HEK293T (cell line): ENCODE measurements around the gene PTGES3.

Source experiments
- CTCF ChIA-PET: fragments of 350-600 bp; formaldehyde crosslinking; extraction: SDS; loops from one replicate; lab custom pipeline; 2021; ENCODE audit warnings: antibody characterized with exemption, inconsistent platforms; lab: Yijun Ruan, JAX
- POLR2A ChIA-PET: fragments of 350-600 bp; formaldehyde crosslinking; extraction: SDS; loops from one replicate; lab custom pipeline; 2020; ENCODE audit warnings: antibody characterized with exemption, inconsistent platforms; lab: Yijun Ruan, JAX
- DNase-seq: peaks from one replicate; pipeline ENCODE4 v3.0.0; 2012; ENCODE audit warnings: mixed read lengths; ENCODE audit errors: extremely low spot score
- ARNT ChIP-seq: fragments of 450-650 bp; IDR thresholded peaks from 2 replicates; pipeline ENCODE4 v1.6.1; 2017; ENCODE audit warnings: mild to moderate bottlenecking
- BHLHE40 ChIP-seq: fragments of 450-650 bp; IDR thresholded peaks from 2 replicates; pipeline ENCODE4 v1.6.1; 2016; ENCODE audit warnings: mild to moderate bottlenecking, moderate library complexity, borderline replicate concordance
- CTBP1 ChIP-seq: fragments of 450-650 bp; IDR thresholded peaks from 2 replicates; pipeline ENCODE4 v1.6.1; 2016; ENCODE audit warnings: borderline replicate concordance
- ELF4 ChIP-seq: fragments of 450-650 bp; IDR thresholded peaks from 2 replicates; pipeline ENCODE4 v1.6.1; 2017; ENCODE audit warnings: antibody characterized with exemption
- FOXA1 ChIP-seq: fragments of 450-650 bp; IDR thresholded peaks from 2 replicates; pipeline ENCODE4 v1.6.1; 2016; ENCODE audit warnings: mild to moderate bottlenecking
- FOXK2 ChIP-seq: fragments of 450-650 bp; IDR thresholded peaks from 2 replicates; pipeline ENCODE4 v1.6.1; 2016; ENCODE audit warnings: mild to moderate bottlenecking
- FOXM1 ChIP-seq: fragments of 450-650 bp; IDR thresholded peaks from 2 replicates; pipeline ENCODE4 v1.6.1; 2017; ENCODE audit warnings: mild to moderate bottlenecking, borderline replicate concordance
- HDGF ChIP-seq: fragments of 450-650 bp; IDR thresholded peaks from 2 replicates; pipeline ENCODE4 v1.6.1; 2017; ENCODE audit warnings: antibody characterized with exemption, borderline replicate concordance
- L3MBTL2 ChIP-seq: fragments of 450-650 bp; conservative IDR thresholded peaks from 2 replicates; pipeline ENCODE4 v1.6.1; 2016; ENCODE audit warnings: mild to moderate bottlenecking
- LEF1 ChIP-seq: fragments of 450-650 bp; IDR thresholded peaks from 2 replicates; pipeline ENCODE4 v1.6.1; 2017; ENCODE audit warnings: mild to moderate bottlenecking, borderline replicate concordance
- NFRKB ChIP-seq: fragments of 450-650 bp; IDR thresholded peaks from 2 replicates; pipeline ENCODE4 v1.6.1; 2016; ENCODE audit warnings: mild to moderate bottlenecking, moderate library complexity
- SP1 ChIP-seq: fragments of 450-650 bp; IDR thresholded peaks from 2 replicates; pipeline ENCODE4 v1.6.1; 2017
- SUZ12 ChIP-seq: fragments of 450-650 bp; IDR thresholded peaks from 2 replicates; pipeline ENCODE4 v1.6.1; 2016; ENCODE audit warnings: mild to moderate bottlenecking
- TARDBP ChIP-seq: fragments of 450-650 bp; IDR thresholded peaks from 2 replicates; pipeline ENCODE4 v1.6.1; 2016
- ZNF384 ChIP-seq: fragments of 450-650 bp; IDR thresholded peaks from 2 replicates; pipeline ENCODE4 v1.6.1; 2016
- TF ChIP-seq, protein P1 (sequence below): fragments of 450-650 bp; IDR thresholded peaks from 2 replicates; pipeline ENCODE4 v1.6.1; 2016

PTGES3 gene

GRCh38 chr12:56630180-56630632, 57.9 kb downstream of the PTGES3 start, which contains the start of gene BAZ2A:
TSS of gene BAZ2A (minus strand) at chr12:56630326. CDS start at chr12:56617530, 12,796 bp downstream.
- DNase-seq, result peak; percentile 91
- TF ChIP-seq FOXM1 (peak; percentile 99), SUZ12 (no peak), ARNT (0 out of 2 replicates have a peak, but pooled peaks have one; percentile 37), NFRKB (no peak)
- TF ChIP-seq, protein P1, sequence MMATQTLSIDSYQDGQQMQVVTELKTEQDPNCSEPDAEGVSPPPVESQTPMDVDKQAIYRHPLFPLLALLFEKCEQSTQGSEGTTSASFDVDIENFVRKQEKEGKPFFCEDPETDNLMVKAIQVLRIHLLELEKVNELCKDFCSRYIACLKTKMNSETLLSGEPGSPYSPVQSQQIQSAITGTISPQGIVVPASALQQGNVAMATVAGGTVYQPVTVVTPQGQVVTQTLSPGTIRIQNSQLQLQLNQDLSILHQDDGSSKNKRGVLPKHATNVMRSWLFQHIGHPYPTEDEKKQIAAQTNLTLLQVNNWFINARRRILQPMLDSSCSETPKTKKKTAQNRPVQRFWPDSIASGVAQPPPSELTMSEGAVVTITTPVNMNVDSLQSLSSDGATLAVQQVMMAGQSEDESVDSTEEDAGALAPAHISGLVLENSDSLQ, result no peak
- CTCF ChIA-PET, result no interaction called here
- POLR2A ChIA-PET, result interaction anchor here (1.5 to 3.0 kb wide), 2 partner anchors 16 to 95 kb away, joined by 4 to 11 read pairs; partner anchors contain the start of genes ATP5F1B and NACA

GRCh38 chr12:56629459-56630179, 58.5 kb downstream of the PTGES3 start:
- POLR2A ChIA-PET, result interaction anchor here (1.3 to 3.0 kb wide), 6 partner anchors 17 to 105 kb away, joined by 3 to 13 read pairs (median 8); partner anchors contain the start of genes ATP5F1B, NACA and PTGES3
- CTCF ChIA-PET, result no interaction called here
- TF ChIP-seq SUZ12 (no peak), LEF1 (no peak), FOXA1 (no peak), L3MBTL2 (no peak), FOXK2 (no peak), FOXM1 (no peak), BHLHE40 (no peak), HDGF (no peak), CTBP1 (no peak), ZNF384 (no peak), ARNT (no peak), NFRKB (no peak), SP1 (no peak), ELF4 (no peak), TARDBP (no peak)
- TF ChIP-seq, protein P1, result no peak
- no peak for DNase-seq

DNA sequence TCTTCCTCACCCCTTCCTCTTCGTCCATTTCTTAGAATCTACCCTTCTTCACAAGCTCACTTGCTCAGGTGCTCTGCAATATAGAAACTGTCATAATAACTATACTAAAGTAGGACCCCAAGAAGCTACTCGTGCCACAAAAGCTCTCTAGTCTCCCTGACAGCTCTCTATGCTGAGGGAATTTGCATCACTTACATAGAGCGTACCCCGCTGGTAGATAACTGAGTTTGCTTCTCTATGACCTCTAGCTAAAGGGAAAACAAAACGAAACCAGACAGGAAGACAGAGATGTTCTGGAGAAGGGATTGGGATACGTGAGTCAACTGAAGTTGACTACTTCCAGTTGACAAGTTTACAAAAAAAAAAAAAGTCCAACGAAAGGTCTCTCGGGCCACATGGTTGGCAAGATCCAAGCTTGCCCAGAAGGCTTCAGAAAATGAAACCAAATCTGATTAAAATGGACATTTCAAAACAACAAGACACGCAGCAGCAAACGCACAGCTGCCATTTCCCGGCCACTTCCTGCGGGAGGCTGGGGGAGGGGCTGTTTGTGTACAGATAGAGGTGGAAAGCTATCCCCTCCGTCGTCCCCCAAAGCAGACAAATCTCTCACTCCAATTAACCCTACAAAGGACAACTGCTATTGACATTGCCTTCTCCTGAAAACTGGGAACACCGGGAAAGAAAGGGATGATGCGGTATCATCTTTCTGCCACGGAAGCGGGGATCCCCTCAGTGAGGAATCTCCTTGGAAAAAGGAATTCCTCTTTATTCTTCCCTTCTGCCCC, 59.2 kb downstream of the PTGES3 start:
- ChIA-PET CTCF (interaction anchor here (0.7 to 1.9 kb wide), 3 partner anchors 8 to 115 kb away, joined by 3 to 12 read pairs (median 5); no protein-coding TSS in a partner anchor), POLR2A (interaction anchor here (0.9 to 2.3 kb wide), 7 partner anchors 8 to 105 kb away, joined by 3 to 13 read pairs (median 6); partner anchors contain the start of genes ATP5F1B, NACA and PTGES3)
- no peak for TF ChIP-seq ZNF384
- TF ChIP-seq, protein P1, result no peak
- TF ChIP-seq LEF1, result no peak
- no peak for TF ChIP-seq TARDBP
- TF ChIP-seq NFRKB, result no peak
- TF ChIP-seq SP1, result no peak
- TF ChIP-seq CTBP1, result no peak
- TF ChIP-seq SUZ12, result no peak
- TF ChIP-seq FOXA1, result no peak
- no peak for TF ChIP-seq BHLHE40
- no peak for TF ChIP-seq FOXK2
- no peak for TF ChIP-seq HDGF
- DNase-seq, result peak; percentile 39

DNA sequence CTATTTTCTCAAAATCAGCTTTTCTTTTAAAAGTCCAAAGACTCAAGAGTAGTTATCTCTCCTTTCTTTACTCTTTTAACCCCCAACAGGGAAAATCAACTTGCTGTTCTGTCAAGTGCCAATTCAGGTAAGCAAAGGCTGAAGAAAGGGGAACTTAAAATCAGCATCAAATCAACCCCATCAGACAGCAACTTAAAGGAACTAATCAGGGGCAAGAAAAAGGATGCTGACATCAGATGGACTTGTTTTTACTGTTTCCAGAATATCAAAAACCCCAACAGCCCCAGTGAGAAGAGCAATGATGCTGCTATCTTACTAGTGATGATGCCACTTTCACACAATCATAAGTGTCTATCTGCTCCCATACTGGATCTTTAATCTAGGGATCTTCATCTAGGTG, 61.4 kb downstream of the PTGES3 start:
- POLR2A ChIA-PET, result no interaction called here
- TF ChIP-seq CTBP1 (no peak), SUZ12 (no peak), L3MBTL2 (no peak), HDGF (no peak), FOXK2 (no peak), NFRKB (no peak), ZNF384 (no peak), FOXA1 (no peak), SP1 (no peak), TARDBP (no peak), ARNT (no peak), BHLHE40 (no peak), FOXM1 (no peak), ELF4 (no peak), LEF1 (no peak)
- TF ChIP-seq, protein P1, result no peak
- no peak for DNase-seq
- CTCF ChIA-PET, result interaction anchor here (1.3 kb wide), 1 partner anchor 10 kb away, joined by 7 read pairs; no protein-coding TSS in a partner anchor
